Activated CD4-positive, alpha-beta T cell treated with anti-CD3 and anti-CD28 coated beads, Interleukin-2, amount 50 U/mL, for 48 hours (primary cell): ENCODE measurements around the gene ANKS4B.

ENCODE experiments used
- DNase-seq, 2 experiments: peaks; one replicate each; pipeline ENCODE4 v3.0.0-alpha.2; 2020

ANKS4B gene

DNA sequence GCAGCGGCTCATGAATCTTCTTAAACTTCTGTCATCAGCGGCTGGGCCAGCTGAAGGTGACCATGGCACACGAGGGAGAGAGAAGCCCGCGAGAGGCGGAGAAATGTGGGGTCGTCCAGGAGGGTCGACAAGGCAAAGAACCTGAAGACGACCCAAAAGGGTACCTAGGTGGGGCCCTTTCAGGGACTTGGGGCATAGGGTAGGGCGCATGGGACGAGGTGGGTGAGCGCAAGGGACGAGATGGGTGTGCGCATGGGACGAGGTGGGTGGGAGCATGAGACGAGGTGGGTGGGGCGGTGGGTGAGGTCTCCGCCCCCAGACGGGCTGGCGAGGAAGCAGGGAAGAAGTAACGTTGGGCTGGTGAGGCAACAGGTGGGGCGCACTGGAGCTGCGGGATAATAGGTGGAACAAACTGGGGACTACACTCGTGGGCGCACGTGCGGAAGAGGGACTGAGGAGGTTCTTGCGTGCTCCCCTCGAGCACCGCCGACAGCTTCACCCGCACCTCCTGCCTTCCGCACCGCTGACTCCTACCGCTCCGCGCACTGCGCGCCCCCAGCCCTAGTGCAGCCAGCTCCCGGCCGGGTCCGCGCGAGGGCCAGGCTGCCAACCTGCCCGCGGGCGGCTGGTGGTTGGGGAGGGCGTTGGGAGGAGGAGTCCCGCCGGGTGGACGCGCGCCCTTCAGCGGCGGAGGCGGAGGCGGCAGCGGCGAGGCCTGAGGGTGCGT lies 67.8 kb downstream of the ANKS4B start:
- DNase-seq, result peak; percentile 55 to 65

GRCh38 chr16:21301895-21302291 lies 68.4 kb downstream of the ANKS4B start:
- no peak for DNase-seq

DNA sequence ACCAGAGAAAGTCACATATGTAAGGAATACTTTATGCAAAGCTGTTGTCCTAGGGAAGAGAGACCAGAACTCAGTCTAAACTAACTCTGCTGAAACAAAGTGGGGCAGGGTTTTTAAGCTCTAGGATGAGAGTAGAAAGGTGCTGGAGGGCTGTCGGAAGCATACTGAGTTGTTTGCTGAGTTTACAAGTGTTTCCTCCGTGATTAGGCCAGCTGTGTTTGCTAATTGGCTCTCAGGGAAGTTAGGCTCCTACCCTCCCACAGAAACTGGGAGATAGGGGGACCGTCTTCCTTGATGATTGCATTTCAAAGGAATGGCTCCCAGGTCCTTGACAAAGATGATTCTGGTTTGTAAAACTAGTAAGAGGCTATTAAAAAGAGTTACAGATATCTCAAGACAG lies 69.0 kb downstream of the ANKS4B start:
- no peak for DNase-seq

DNA sequence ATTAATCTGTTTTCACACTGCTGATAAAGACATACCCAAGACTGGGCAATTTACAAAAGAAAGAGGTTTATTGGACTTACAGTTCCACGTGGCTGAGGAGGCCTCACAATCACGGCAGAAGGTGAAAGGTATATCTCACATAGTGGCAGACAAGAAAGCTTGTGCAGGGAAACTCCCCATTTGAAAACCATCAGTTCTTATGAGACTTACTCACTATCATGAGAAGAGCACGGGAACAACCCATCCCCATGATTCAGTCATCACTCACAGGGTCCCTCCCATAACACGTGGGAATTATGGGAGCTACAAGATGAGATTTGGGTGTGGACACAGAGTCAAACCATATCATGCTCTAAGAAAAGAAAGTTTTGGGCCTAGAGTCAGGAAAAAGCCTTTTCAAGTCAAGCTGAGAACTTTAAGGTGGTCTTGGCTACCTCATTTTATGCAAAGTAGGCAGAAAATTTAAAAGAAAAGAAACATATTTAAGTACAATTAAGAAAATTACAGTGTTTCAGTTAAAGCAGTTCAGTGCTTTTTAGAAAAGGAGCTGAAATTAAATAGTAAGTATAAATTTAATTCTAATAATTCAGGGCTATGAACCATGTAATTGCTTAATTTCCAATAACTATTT lies 69.5 kb downstream of the ANKS4B start:
- DNase-seq, result peak; percentile 10 to 11
